IPS-18c (cell line): Measurements from ENCODE around the gene AUTS2.

Source experiments
- H3K4me3 ChIP-seq: 2 replicates; pipeline ENCODE4 v1.7.0; 2013; ENCODE audit warnings: low read depth, mild to moderate bottlenecking, low read length, moderate library complexity; ENCODE audit not compliant: insufficient read depth
- H3K9me3 ChIP-seq: one replicate; pipeline ENCODE4 v1.6.1; 2013; ENCODE audit warnings: mild to moderate bottlenecking, low read length, moderate library complexity; ENCODE audit not compliant: control insufficient read depth, insufficient read depth

The AUTS2 gene

GRCh38 chr7:70097645-70098044 lies 499.4 kb downstream of the AUTS2 start:
- Histone ChIP-seq H3K9me3 (no peaks in the 10 kb centered on the region), H3K4me3 (no peak overlapping the region)

GRCh38 chr7:70098133-70098561 lies 499.9 kb downstream of the AUTS2 start:
- no peak overlapping the region for H3K4me3 ChIP-seq
- no peaks in the 10 kb centered on the region for H3K9me3 ChIP-seq

- Histone ChIP-seq H3K9me3 (no peaks in the 10 kb centered on the region), H3K4me3 (no peak overlapping the region)
Measured at GRCh38 chr7:70098905-70099672, 500.8 kb downstream of the AUTS2 start.

- no peaks in the 10 kb centered on the region for H3K9me3 ChIP-seq
- H3K4me3 ChIP-seq = no peak overlapping the region
Measured at GRCh38 chr7:70104243-70104642, 506.0 kb downstream of the AUTS2 start.

- H3K4me3 ChIP-seq = no peak overlapping the region
- H3K9me3 ChIP-seq = no peaks in the 10 kb centered on the region
Measured at GRCh38 chr7:70113078-70113477, 514.8 kb downstream of the AUTS2 start.

GRCh38 chr7:70113536-70113935 lies 515.3 kb downstream of the AUTS2 start:
- Histone ChIP-seq H3K9me3 (no peaks in the 10 kb centered on the region), H3K4me3 (no peak overlapping the region)

- Histone ChIP-seq H3K9me3 (no peaks in the 10 kb centered on the region), H3K4me3 (no peak overlapping the region)
Measured at GRCh38 chr7:70114806-70115205, 516.5 kb downstream of the AUTS2 start.

GRCh38 chr7:70116244-70116643 lies 518.0 kb downstream of the AUTS2 start:
- Histone ChIP-seq H3K9me3 (no peaks in the 10 kb centered on the region), H3K4me3 (no peak overlapping the region)

GRCh38 chr7:70116867-70117266 lies 518.6 kb downstream of the AUTS2 start:
- H3K4me3 ChIP-seq = no peak overlapping the region
- no peaks in the 10 kb centered on the region for H3K9me3 ChIP-seq

GRCh38 chr7:70120851-70121250 lies 522.6 kb downstream of the AUTS2 start:
- Histone ChIP-seq H3K9me3 (no peaks in the 10 kb centered on the region), H3K4me3 (no peak overlapping the region)

- Histone ChIP-seq H3K4me3 (no peak overlapping the region), H3K9me3 (no peaks in the 10 kb centered on the region)
Measured at GRCh38 chr7:70131817-70132216, 533.5 kb downstream of the AUTS2 start.

GRCh38 chr7:70132226-70132851 lies 534.1 kb downstream of the AUTS2 start:
- H3K4me3 ChIP-seq = no peak overlapping the region
- no peaks in the 10 kb centered on the region for H3K9me3 ChIP-seq

- no peak overlapping the region for H3K4me3 ChIP-seq
- no peaks in the 10 kb centered on the region for H3K9me3 ChIP-seq
Measured at GRCh38 chr7:70132852-70133690, 534.8 kb downstream of the AUTS2 start.

GRCh38 chr7:70134029-70134770 lies 535.9 kb downstream of the AUTS2 start:
- H3K4me3 ChIP-seq = no peak overlapping the region
- H3K9me3 ChIP-seq = no peaks in the 10 kb centered on the region

GRCh38 chr7:70135656-70136055 lies 537.4 kb downstream of the AUTS2 start:
- Histone ChIP-seq H3K4me3 (no peak overlapping the region), H3K9me3 (no peaks in the 10 kb centered on the region)

- no peak overlapping the region for H3K4me3 ChIP-seq
- no peaks in the 10 kb centered on the region for H3K9me3 ChIP-seq
Measured at GRCh38 chr7:70137126-70137525, 538.9 kb downstream of the AUTS2 start.

GRCh38 chr7:70142247-70142932 lies 544.1 kb downstream of the AUTS2 start:
- Histone ChIP-seq H3K9me3 (no peaks in the 10 kb centered on the region), H3K4me3 (no peak overlapping the region)
